NT2/D1 (cell line): Measurements from ENCODE around the gene GIT2.

ENCODE experiments used
- SUZ12 ChIP-seq: IDR thresholded peaks from 2 replicates; pipeline ENCODE4 v1.6.1; 2011; ENCODE audit not compliant: insufficient read length, insufficient read depth; ENCODE audit errors: extremely low read depth
- YY1 ChIP-seq: IDR thresholded peaks from 2 replicates; pipeline ENCODE4 v1.6.1; 2011; ENCODE audit not compliant: insufficient read length, insufficient read depth
- ZNF274 ChIP-seq: IDR thresholded peaks from 2 replicates; pipeline ENCODE4 v1.6.1; 2011; ENCODE audit warnings: mild to moderate bottlenecking, low read depth, low read length

GRCh38 chr12:109885616-109886015 lies 110.6 kb downstream of the GIT2 start:
- TF ChIP-seq SUZ12, result no peak
- no peak for TF ChIP-seq ZNF274
- TF ChIP-seq YY1, result no peak
